OCI-M1 (cell line): ENCODE measurements around the gene NNAT.
"Not testable (repeated sequence)": the region's sequence is repeated elsewhere in the genome, so short reads cannot be mapped to it uniquely, and the experiment has no call there.

Source experiments
- DNase-seq: peaks from one replicate; lab custom pipeline; 2025; lab: John Stamatoyannopoulos, UW

NNAT gene, protein sequence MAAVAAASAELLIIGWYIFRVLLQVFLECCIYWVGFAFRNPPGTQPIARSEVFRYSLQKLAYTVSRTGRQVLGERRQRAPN

DNA sequence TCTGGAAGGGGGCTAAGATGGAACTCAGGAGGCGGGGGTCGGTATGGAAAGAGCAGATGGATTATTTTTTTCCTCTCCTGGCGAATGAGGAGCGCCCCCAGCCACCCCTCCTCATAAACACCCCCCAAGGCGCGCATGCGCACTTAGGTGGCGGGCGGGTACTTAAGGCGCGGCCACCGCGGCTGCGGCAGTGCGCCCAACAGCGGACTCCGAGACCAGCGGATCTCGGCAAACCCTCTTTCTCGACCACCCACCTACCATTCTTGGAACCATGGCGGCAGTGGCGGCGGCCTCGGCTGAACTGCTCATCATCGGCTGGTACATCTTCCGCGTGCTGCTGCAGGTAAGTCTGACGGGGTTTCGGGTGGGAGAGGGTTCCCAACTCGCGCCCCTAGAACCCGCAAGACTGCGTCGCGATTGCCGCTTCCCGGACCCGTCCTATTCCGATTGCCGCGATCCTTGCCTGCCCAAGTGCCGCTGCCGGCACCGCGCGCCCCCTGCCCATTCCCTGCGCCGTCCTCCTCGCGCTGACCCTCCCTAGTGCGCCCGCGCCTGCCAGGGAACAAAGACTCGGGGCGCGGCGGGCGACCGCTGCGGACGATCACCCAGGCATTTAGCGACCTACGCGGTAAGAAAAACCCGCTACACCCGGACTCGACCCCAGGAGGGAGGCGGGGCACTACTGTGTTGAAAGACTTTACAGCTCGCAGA lies at the start of gene NNAT:
NNAT (plus strand) TSS at position 190 of the 711 bp plus-strand sequence; CDS start at position 272, 82 bp downstream.
- DNase-seq = no peak

DNA sequence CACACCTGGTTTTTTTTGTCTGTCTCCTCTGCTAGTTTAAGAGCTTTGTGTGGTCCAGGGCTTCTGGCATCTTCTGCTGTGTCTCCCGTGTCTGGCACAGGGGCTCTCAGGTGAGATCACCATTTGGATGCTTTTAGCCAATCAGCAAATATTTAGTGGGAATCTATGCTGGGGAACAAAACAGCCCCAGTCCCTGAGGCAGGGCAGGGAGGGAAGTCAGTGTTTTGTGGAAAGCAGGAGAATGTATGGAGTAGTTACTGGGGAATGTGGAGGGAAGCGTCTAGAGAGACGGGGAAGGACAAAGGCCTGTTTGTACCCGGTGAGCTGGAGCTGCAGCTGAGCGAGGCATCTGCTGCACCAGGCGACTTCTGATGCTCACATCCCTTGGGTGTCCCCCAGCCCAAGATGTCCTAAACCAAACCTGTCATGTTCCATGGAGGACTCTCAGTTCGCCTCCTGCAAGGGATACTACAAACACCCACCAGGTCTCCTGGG lies 49.3 kb upstream of the NNAT start:
- DNase-seq = no peak

DNA sequence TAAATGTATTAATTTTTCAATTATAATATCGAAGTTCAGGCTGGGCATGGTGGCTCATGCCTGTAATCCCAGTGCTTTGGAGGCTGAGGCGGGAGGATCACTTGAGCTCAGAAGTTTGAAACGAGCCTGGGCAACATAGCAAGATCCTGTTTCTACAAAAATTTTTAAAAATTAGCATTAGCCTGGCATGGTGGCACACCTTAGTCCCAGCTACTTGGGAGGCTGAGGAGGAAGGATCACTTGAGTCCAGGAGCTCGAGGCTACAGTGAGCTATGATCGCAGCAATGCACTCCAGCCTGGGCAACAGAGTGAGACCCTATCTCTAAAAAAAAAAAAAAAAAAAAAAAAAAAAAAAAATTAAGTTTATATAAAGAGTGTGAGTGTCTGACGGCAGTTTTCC lies 48.6 kb upstream of the NNAT start:
- not testable (repeated sequence) for DNase-seq

DNA sequence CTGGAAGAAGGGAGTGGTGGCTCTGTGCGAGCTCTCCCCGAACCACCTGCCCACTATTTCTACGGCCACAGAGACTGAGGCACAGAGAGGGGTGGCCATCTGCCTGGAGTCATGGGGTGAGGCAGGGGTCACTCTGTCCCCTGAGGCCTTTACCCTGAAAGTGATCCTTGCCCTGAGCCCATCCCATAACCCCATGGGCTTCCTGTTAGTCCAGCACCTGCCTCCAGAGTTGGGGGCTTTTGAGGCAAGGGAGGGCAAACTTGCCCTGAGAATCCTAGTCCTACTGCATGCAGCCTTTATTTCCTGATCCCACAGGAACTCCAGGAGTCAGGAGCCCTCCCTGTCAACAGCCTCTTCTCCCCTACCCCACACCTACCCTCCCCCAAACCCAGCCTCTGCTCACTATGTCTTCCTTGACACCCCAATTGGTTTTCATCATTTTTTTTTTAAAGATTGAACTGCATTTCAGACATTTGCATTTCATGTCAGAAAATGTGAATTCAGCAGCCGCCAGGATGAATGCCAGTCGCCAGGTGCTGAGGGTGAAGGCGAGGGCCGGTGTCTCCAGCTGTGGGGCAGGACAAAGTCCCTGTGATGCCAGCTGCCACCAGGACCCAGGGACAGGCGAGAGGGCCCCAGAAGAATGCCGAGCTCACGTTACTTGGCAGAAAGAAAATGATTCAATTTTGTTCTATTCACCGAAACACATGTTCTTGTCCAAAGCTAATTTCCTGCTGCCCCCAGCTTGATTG lies 47.6 kb upstream of the NNAT start:
- DNase-seq = no peak

DNA sequence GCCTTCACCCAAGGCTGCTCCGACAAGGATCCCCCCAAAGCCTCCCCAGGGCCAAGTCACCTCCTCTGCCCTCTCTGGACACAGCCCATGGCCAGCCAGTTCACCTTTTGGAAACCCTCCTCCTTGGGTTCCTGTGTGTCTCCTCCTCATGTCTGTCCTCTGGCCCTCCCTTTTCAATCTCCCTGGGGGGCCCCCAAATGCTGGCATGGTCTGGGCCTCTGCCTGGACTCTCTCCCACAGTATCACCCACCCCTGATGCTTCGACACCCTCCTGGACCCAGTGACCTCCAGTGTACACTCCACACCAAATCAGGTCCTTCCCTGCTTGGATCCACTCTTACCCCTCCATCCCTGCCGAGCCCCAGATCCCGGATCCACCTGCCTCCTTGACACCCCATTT lies 46.7 kb upstream of the NNAT start:
- DNase-seq = no peak

DNA sequence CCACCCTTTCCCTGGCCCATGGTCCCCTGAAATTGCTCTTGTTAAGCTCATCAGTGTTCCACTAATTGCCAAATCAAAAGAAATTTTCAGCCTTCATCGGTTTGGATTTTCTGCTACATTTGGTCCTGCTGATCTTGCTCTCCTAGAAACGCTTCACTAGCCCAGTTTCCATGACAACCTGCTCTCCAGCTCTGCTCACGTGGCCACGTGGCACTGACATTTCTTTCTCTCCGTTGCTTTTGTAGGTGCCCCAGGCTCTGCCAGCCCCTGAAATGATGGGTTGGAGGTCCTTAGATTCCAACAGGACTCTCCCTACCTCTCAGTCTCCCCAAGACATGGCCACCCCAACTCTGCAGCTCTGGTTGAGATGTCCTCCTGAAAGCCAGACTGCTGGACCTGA lies 45.8 kb upstream of the NNAT start:
- DNase-seq = no peak

DNA sequence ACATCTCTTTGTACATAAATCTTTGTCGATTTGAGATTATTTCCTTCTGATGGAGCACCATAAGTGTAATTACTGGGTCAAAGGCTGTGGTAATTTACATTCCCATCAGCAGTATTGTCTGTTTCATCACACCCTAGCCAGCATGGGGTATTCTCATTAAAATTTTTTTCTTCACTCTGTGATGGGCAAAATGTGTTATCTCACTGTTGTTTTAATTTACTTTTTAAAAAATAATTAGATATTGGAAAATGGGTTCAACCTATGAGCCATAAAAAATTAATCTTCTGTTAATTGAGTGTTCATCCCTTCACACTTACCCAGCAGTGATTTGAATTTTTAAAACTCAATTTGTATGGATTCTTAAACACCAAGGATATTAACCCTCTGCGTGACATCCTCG lies 44.0 kb upstream of the NNAT start:
- no peak for DNase-seq

DNA sequence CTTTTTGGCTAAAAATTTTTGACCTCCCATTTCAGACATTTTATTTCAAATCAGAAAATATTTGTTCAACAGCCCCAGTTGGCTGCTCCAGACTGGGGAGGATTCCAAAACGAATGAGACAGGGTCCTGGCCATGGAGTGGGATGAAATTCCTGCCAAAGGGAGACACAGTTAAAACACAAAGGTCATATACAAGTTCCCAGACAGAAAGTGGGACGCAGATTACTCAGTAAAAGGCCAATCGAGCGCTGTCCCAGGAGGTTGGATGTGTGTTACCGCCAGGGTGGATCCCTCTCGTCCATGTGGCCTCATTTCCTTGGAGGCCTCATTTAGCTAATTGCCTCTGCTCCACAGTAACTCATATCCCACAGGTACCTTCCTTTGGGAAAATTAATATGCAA lies 41.8 kb upstream of the NNAT start:
- DNase-seq = no peak

DNA sequence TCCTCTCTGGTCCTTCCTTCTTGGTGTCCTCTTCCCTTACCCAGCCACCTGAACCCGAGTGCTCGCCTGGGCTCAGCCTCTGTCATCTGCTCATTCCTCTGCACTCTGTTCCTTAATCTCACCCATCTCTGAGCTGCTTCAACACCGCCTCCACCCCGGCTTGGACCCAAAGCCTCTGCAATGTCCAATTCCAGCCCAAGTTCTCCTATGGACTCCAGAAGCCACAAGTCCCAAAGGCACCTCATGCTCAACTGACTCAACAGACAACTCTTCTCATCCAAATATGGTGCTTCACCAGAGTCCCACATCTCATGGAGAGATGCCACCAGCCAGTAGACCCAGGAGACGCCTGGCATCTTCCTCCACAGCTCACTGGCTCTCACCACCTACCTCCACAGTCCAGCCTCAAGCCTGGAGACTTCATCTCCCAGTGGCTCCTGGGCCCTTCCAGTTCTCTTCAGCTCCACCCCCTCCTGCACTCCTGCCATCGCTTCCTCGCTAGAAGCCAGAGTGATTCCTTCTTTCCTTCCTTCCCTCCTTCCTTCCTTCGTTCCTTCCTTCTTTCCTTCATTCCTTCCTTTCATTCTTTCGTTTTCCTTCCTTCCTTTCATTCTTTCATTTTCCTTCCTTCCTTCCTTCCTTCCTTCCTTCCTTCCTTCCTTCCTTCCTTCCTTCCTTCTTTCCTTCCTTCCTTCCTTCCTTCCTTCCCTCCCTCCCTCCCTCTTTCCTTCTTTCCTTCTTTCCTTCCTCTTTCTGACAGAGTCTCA lies 40.9 kb upstream of the NNAT start:
- DNase-seq = no peak

DNA sequence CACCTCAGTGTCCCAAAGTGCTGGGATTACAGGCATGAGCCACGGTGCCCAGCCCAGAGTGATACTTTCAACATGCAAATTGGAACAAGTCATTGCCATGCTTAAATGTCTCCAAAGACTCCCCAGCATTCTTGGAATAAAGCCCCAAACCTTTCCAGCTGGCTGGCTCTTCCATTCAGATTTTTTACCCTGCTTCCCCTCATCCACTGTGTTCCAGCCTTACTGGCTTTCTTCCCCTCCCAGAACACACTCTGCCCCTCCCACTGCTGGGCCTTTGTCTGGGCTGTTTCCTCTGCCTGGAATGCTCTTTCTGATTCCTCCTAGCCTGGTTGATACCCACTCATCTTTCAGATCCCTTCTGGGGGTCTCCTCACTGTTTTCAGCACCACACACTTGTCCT lies 40.1 kb upstream of the NNAT start:
- no peak for DNase-seq

DNA sequence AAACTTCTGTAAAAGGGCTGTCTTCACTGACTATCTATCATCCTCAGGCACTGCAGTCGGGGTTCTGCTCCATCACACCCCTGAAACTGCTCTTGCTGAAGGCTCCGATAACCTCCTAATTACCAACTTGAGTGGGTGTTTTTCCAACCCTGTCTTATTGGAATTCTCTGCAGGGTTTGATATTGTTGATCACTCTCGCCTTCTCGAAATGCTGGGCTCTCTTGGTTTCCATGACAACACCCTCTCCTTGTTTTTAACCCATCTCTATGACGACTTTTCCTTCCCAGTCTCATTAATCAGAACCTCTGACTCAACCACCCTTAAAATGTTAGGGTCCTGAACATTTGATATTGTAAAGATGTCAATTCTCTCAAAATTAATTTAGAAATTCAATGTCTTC lies 39.4 kb upstream of the NNAT start:
- no peak for DNase-seq

DNA sequence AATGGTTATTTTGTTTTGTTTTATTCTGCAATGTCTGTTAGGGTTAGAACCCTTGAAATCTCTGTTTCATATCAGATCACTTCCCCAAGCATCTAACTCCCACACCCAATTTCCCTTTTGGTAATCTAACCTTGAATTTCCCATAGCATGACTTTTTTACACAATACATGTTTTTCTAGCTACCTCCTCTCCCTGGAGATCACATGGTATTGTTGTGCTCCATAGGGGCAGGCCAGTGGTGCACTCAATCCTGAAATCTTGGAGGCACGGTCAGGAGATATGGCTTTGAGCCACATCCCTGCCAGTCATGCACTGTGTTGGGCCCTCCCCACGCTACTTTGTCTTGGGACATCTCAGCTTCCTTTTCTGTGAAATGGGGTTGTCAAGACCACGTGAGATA lies 36.7 kb upstream of the NNAT start:
- DNase-seq = no peak

DNA sequence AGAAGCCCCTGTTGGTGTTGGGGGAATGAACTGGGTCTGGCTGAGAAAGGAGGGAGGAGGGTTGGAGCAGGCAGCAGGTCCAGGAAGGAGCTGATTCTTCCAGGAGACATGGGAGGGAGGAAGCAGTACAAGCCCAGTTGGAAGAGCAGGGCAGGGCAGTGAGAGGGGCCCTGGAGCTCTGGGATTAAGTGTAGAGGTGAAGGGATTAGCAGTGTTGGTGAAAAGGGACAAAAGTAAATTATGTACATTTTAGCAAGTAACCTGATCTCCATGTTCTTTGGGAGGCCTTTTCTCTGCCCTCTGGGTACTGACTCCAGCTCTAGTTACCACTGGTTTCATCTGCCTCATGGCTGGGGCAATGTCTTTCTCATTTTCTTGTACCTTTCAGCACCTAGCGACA lies 34.8 kb upstream of the NNAT start:
- DNase-seq = not testable (repeated sequence)

DNA sequence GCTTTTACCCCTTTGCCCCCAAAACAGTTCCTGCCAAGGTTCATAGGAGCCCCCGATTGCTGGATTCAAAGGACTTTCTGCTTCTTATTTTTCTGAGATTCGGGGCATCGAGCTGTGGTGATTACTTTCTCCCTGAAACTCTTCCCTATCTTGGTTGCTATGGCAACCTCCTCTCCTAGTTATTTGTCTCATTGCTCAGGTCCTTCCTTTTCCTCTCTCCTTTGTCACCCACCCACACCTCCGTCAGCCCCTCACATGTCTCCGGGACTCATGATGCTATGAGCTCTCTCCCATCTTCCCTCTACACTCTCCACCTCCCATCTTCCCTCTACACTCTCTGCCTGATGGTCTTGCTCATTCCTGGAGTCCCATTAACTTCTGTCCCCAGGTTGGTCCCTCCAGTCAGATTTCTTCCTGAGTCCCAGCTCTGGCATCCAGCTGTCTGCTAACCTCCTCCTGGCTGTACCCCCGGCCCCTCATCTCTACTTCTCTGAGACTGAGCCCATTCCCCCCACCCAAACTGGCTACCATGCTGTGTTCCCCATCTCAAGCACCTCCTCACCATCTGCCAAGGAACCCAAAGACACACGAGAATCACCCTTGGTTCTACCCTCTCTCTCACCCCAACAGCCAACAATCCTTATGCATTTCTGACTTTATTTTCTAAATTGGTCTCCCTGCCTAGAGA lies 30.2 kb upstream of the NNAT start:
- no peak for DNase-seq

DNA sequence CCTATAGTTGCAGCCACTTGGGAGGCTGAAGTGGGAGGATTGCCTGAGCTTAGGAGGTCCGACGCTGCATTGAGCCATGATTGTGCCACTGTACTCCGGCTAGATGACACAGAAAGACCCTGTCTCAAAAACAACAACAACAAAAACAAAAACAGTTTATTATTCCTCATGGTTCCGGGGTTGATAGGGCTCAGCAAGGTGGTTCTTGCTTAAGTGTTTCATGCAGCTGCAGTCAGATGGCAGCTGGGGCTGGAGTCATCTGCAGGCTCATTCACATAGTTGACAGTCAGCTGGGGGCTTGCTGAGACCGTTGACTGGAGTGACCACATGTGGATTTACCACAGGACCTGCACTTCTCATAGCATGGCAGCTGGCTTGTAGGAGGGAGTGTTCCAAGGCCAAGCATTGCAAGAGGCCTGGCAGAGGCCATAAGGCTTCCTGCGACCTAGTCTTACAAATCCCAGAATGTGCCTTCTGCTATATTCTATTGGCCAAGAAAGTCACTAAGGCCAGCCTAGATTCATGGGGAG lies 28.9 kb upstream of the NNAT start:
- no peak for DNase-seq

DNA sequence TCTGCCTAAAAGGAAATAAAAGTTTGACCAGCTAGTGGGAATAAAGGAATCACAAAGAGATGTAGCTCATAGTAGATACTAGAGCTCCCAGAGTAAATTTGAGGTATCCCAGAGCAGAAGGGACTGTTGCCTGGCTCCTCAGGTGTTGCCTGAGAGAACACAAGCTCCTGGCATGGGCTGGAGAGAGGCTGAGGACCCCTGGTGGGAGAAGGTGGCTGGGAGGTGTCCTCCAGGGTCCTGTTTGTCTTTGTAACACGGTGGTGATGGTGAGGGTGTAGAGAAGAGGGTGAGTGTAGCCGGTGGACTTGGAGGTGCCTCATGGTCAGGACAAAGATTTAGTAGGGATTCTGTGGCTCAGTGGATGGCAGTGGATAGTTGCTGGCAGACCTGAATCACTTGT lies 28.1 kb upstream of the NNAT start:
- no peak for DNase-seq

DNA sequence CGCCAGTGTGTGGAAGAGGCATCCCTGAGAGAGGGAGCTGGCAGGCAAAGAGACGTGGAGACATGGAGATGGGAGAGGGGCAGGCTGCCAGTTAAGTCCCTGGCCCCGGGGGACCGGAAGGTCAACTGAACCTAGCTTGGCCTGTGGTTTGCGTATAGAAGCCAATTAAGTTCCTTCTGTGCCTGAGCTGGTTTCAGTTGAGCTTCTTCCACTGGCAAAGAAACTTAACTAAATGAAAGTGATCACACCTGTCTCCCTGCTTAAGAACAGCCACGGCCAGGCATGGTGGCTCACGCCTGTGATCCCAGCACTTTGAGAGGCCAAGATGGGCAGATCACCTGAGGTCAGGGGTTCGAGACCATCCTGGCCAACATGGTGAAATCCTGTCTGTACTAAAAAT lies 26.7 kb upstream of the NNAT start:
- DNase-seq = no peak

DNA sequence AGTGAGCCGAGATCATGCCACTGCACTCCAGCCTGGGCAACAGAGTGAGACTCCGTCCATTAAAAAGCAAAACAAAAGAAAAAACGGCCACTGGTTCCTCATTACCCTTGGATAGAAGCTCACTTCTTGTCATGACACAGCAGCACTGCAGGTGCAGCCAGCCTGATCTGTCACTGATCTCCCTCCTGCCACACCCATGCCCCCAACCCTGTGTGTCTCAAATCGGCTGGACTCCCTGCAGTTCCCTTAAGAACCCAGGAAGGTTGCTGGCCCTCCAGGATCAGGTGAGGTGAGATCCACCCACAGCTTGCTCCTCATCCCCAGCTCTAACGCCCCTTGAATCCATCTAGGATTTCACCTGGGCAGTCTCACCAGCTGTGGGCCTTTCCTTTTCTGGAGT lies 26.3 kb upstream of the NNAT start:
- no peak for DNase-seq

DNA sequence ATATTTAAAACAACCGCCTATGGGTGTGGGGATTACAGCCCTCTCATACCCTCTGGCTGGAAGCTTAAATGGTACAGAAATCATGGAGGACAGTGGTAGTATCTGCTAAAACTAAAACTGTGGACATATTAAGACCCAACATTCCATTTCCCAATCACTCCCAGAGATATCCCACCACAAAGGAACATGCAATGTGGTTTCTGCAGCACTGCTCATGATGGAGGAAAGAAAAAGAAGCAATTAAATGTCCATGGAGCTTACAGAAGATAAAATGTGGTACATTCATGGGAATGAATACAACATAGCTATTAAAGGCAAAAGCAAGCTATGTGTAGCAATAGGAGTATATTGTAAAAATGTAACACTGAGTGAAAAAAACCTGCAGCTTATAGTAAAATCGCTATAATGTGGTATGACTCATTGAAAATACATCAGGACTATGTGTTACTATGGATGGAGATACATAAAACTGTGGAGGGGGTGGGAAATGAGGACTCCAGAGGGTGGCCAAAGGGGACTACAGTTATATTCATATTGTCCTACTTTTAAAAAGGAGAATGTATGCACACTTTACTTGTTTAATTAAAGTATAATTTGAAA lies 22.9 kb upstream of the NNAT start:
- no peak for DNase-seq

DNA sequence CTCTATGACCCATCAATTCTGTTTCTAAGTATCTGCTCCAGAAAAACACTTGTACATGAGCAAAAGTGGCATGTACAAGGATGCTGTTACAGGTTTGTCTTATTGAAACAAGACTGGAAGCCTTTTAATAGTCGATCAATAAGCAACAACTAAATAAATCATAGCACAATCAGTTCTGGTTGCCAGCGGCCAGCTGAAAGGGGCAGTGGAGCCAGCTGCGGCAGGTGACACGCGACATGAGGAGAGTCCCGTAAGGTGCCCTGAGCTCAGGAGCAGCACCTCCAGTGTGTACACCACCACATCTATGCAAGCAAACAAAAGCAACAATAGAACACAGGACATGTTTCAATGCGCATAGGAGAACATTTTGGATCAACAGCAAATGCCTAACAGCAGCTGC lies 20.7 kb upstream of the NNAT start:
- no peak for DNase-seq

DNA sequence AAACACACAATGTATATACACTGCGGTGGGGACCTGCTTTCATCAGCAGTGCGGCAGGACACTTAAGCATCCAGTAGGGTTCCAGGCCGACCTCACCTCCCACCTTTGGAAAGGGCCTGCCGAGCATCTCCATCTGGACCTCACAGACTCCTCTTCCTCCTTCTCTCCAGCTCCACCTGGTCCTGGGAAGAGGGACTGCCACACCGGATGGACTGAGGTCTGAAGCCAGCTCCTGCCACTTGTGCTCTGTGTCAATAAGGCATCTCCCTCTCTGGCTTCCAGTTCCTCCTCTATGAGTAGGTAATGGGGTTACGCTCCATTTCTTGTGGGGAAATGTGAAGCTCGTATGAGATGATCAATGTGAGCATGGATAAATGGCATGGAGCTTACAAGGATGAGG lies 19.1 kb upstream of the NNAT start:
- no peak for DNase-seq
